HepG2 (cell line): ENCODE data around the gene CAPN12.

Experiments used
- CHCHD3 ChIP-seq: sonication (generic); formaldehyde crosslinking; IDR thresholded peaks from 2 replicates; pipeline ENCODE4 v1.8.0; 2022; ENCODE audit warnings: mild to moderate bottlenecking, missing genetic modification reagents, moderate library complexity
- ETS1 ChIP-seq: sonication (generic); formaldehyde crosslinking; IDR thresholded peaks from 2 replicates; pipeline ENCODE4 v1.4.0; 2020; ENCODE audit warnings: missing genetic modification reagents
- HDAC1 ChIP-seq: sonication (generic); formaldehyde crosslinking; IDR thresholded peaks from 2 replicates; pipeline ENCODE4 v1.5.1; 2020; ENCODE audit warnings: mild to moderate bottlenecking, missing genetic modification reagents
- IRF2 ChIP-seq: IDR thresholded peaks from 2 replicates; pipeline ENCODE4 v1.6.1; 2018; ENCODE audit warnings: missing genetic modification reagents, missing compliant biosample characterization
- JUND ChIP-seq: sonication (generic); formaldehyde crosslinking; IDR thresholded peaks from 2 replicates; pipeline ENCODE4 v1.8.0; 2022; ENCODE audit warnings: mild to moderate bottlenecking, missing genetic modification reagents
- KAT2B ChIP-seq: fragments of 150-350 bp; IDR thresholded peaks from 2 replicates; pipeline ENCODE4 v1.6.1; 2014; ENCODE audit warnings: low read depth, low read length, borderline replicate concordance
- YY1 ChIP-seq: IDR thresholded peaks from 2 replicates; pipeline ENCODE4 v1.6.1; 2011; ENCODE audit warnings: low read length, low read depth, moderate library complexity, mild to moderate bottlenecking; ENCODE audit not compliant: insufficient read depth, insufficient replicate concordance
- ZNF205 ChIP-seq: IDR thresholded peaks from 2 replicates; pipeline ENCODE4 v1.6.1; 2018; ENCODE audit warnings: missing biosample characterization, missing genetic modification reagents
- ZNF367 ChIP-seq: sonication (generic); formaldehyde crosslinking; IDR thresholded peaks from 2 replicates; pipeline ENCODE4 v1.4.0; 2020; ENCODE audit warnings: missing genetic modification reagents, borderline replicate concordance
- TF ChIP-seq, protein P1 (sequence below): sonication (generic); formaldehyde crosslinking; IDR thresholded peaks from 2 replicates; pipeline ENCODE4 v1.5.0; 2020; ENCODE audit warnings: mild to moderate bottlenecking, missing genetic modification reagents, moderate library complexity

- TF ChIP-seq, protein P1, sequence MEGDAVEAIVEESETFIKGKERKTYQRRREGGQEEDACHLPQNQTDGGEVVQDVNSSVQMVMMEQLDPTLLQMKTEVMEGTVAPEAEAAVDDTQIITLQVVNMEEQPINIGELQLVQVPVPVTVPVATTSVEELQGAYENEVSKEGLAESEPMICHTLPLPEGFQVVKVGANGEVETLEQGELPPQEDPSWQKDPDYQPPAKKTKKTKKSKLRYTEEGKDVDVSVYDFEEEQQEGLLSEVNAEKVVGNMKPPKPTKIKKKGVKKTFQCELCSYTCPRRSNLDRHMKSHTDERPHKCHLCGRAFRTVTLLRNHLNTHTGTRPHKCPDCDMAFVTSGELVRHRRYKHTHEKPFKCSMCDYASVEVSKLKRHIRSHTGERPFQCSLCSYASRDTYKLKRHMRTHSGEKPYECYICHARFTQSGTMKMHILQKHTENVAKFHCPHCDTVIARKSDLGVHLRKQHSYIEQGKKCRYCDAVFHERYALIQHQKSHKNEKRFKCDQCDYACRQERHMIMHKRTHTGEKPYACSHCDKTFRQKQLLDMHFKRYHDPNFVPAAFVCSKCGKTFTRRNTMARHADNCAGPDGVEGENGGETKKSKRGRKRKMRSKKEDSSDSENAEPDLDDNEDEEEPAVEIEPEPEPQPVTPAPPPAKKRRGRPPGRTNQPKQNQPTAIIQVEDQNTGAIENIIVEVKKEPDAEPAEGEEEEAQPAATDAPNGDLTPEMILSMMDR: no peak
- TF ChIP-seq JUND (CRISPR knock-in tag): no peak
- no peak for TF ChIP-seq YY1
- TF ChIP-seq ZNF205 (CRISPR knock-in tag): no peak
- no peak for TF ChIP-seq ZNF367 (CRISPR knock-in tag)
- TF ChIP-seq ETS1 (CRISPR knock-in tag): no peak
- TF ChIP-seq CHCHD3: no peak
- TF ChIP-seq KAT2B: no peak
- TF ChIP-seq HDAC1: no peak
- no peak for TF ChIP-seq IRF2
Observed at GRCh38 chr19:38742296-38742695, 2.0 kb downstream of the CAPN12 start.
